ENCODE data around the gene FGFR3. TPM values are rescaled to one million over a fixed set of nuclear protein-coding genes. Genes with fewer than 3 reads are reported as not detected.

The FGFR3 gene
- 34.2 TPM for total RNA-seq
- long read RNA-seq, full-length matches to known transcripts = 2 of 88 reads
- long read RNA-seq, partial matches to known transcripts = 79 of 88 reads
- long read RNA-seq, other reads (novel, unspliced or antisense) = 7 of 88 reads

GRCh38 chr4:1792832-1793495 lies at the start of gene FGFR3:
Gene FGFR3, plus strand, starts transcription at chr4:1793293. Its CDS starts 642 bp downstream, at chr4:1793935.
- TF ChIP-seq CTCF (IDR thresholded peaks at IDR 0.05) = no peak
- ATAC-seq = peak; percentile 78 to 79
- no peak for DNase-seq
- Histone ChIP-seq H3K4me3 (peak within 1 kb of the TSS; percentile 64), H3K9me3 (no peaks in the 10 kb centered on the region), H3K27me3 (ENCODE audit: low read depth) (peaks cover 45% of the 10 kb centered on the region), H3K4me1 (peaks cover 21% of the 10 kb centered on the region), H3K27ac (no peak within 1 kb of the TSS), H3K36me3 (no peaks in the 10 kb centered on the region)
- intact Hi-C loops (cut with DNase I) = no loop called here

GRCh38 chr4:1743551-1743950 lies 49.5 kb upstream of the FGFR3 start:
- peaks cover 34% of the 10 kb centered on the region for H3K36me3 ChIP-seq
- peaks cover 3% of the 10 kb centered on the region for H3K4me1 ChIP-seq
- DNase-seq (no peak), ATAC-seq (no peak)
- TF ChIP-seq CTCF (IDR thresholded peaks at IDR 0.05) = no peak
- H3K27me3 ChIP-seq (ENCODE audit: low read depth) = peaks cover 3% of the 10 kb centered on the region
- H3K4me3 ChIP-seq = no peak overlapping the region
- H3K27ac ChIP-seq = no peak overlapping the region
- peaks cover 4% of the 10 kb centered on the region for H3K9me3 ChIP-seq
- intact Hi-C loops (cut with DNase I) = no loop called here

GRCh38 chr4:1743975-1744374 lies 49.1 kb upstream of the FGFR3 start:
- intact Hi-C loops (cut with DNase I) = no loop called here
- no peak for TF ChIP-seq CTCF (IDR thresholded peaks at IDR 0.05)

GRCh38 chr4:1744552-1744951 lies 48.5 kb upstream of the FGFR3 start:
- no peak for TF ChIP-seq CTCF (IDR thresholded peaks at IDR 0.05)
- H3K9me3 ChIP-seq = no peaks in the 10 kb centered on the region
- no peak for DNase-seq
- peaks cover 34% of the 10 kb centered on the region for H3K36me3 ChIP-seq
- H3K4me3 ChIP-seq = no peak overlapping the region
- peaks cover 3% of the 10 kb centered on the region for H3K27me3 ChIP-seq (ENCODE audit: low read depth)
- intact Hi-C loops (cut with DNase I) = no loop called here
- no peak for ATAC-seq
- H3K4me1 ChIP-seq = peaks cover 6% of the 10 kb centered on the region
- H3K27ac ChIP-seq = no peak overlapping the region

More at GRCh38 chr4:1743975-1744374, 49.1 kb upstream of the FGFR3 start:
- Histone ChIP-seq H3K4me1 (peaks cover 6% of the 10 kb centered on the region), H3K4me3 (no peak overlapping the region), H3K36me3 (peaks cover 34% of the 10 kb centered on the region), H3K9me3 (no peaks in the 10 kb centered on the region), H3K27me3 (ENCODE audit: low read depth) (peaks cover 3% of the 10 kb centered on the region), H3K27ac (no peak overlapping the region)
- no peak for DNase-seq
- no peak for ATAC-seq

- Histone ChIP-seq H3K27ac (no peak overlapping the region), H3K27me3 (ENCODE audit: low read depth) (peaks cover 3% of the 10 kb centered on the region), H3K4me1 (peaks cover 6% of the 10 kb centered on the region), H3K4me3 (no peak overlapping the region), H3K9me3 (no peaks in the 10 kb centered on the region), H3K36me3 (peaks cover 31% of the 10 kb centered on the region)
- no peak for ATAC-seq
- intact Hi-C loops (cut with DNase I) = no loop called here
- no peak for DNase-seq
- TF ChIP-seq CTCF (IDR thresholded peaks at IDR 0.05) = no peak
Measured at GRCh38 chr4:1745165-1745564, 47.9 kb upstream of the FGFR3 start.

All from lower lobe of right lung (tissue), 2 donors.